Cardiac muscle cell (in vitro differentiated cells and primary cell): Measurements from ENCODE around the gene TFIP11. TPM values are rescaled to one million over a fixed set of nuclear protein-coding genes. Genes with fewer than 3 reads are reported as not detected.

Source experiments
- DNase-seq, 2 donors: peaks; one replicate each; pipeline versions ENCODE4 v3.0.0 to v3.0.0-alpha.2; 2010 to 2017; ENCODE audit warnings: low read depth in 1 of 2, low spot score in 1 of 2
- H3K27ac ChIP-seq: fragments of 200-600 bp; sonication (generic); 2 replicates; pipeline ENCODE4 v1.5.1; 2016
- H3K27me3 ChIP-seq: fragments of 200-600 bp; sonication (generic); 2 replicates; pipeline ENCODE4 v1.6.0; 2016; ENCODE audit warnings: control low read depth
- H3K36me3 ChIP-seq: fragments of 200-600 bp; sonication (generic); 2 replicates; pipeline ENCODE4 v1.5.1; 2016; ENCODE audit warnings: control low read depth
- H3K4me1 ChIP-seq: fragments of 200-600 bp; sonication (generic); 2 replicates; pipeline ENCODE4 v1.8.1; 2017; ENCODE audit warnings: low read depth, mild to moderate bottlenecking, mixed run types
- H3K4me3 ChIP-seq: fragments of 200-600 bp; sonication (generic); 2 replicates; pipeline ENCODE4 v1.5.1; 2016; ENCODE audit warnings: mild to moderate bottlenecking
- H3K9me3 ChIP-seq: fragments of 200-600 bp; sonication (generic); 2 replicates; pipeline ENCODE4 v1.5.1; 2017; ENCODE audit warnings: low read depth, mild to moderate bottlenecking, control low read depth
- polyA plus RNA-seq: library from polyadenylated mRNA; unstranded; fragments of >200 nt; fragmentation: Nextera tagmentation; extraction: Ambion mirVana; gene quantifications from 2 replicates; pipeline ENCODE4 v1.2.1, GENCODE V29; 2016
- total RNA-seq: library from RNA; depleted of rRNA; stranded (reverse); fragments of >200 nt; gene quantifications from 2 replicates; pipeline ENCODE4 v1.2.3, GENCODE V29; 2016
- TF ChIP-seq, protein P1 (sequence below): IDR thresholded peaks from 2 replicates; pipeline ENCODE4 v1.5.1; 2012; ENCODE audit warnings: low read depth, mild to moderate bottlenecking, low read length

TFIP11 gene
- total and polyA plus RNA-seq, 2 experiments from 2014 or later, result 24.6 to 25.5 TPM

DNA sequence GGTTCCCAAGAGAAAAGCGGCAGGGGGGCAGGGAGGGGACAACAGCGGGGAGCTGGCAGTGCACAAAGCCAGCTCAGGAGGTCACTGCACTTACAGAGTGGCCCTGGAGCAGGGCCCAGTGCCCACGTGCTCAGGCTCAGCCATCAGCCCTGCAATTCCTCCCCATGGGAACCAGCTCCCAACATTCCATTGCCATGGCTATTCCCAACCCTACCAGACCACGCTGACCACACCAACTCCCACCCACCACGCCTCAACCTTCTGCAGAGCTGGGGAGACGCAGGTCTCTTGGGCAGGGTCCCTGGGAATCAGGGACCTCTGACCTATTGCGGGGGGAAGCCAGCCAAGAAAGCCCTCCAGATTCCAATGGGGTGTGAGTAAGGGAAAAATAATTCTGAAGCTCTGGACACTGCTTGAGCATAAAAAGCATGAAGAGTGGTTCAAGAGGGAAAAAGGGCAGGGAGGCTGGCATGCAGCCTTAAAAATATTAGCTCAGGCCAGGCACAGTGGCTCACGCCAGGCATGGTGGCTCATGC, 38.3 kb upstream of the TFIP11 start:
- Histone ChIP-seq H3K27ac (no peak overlapping the region), H3K4me1 (peaks cover 6% of the 10 kb centered on the region), H3K36me3 (no peaks in the 10 kb centered on the region), H3K9me3 (no peaks in the 10 kb centered on the region), H3K27me3 (no peaks in the 10 kb centered on the region), H3K4me3 (no peak overlapping the region)
- peak in 1 of 2 donors; percentile 83 for DNase-seq
- TF ChIP-seq, protein P1, sequence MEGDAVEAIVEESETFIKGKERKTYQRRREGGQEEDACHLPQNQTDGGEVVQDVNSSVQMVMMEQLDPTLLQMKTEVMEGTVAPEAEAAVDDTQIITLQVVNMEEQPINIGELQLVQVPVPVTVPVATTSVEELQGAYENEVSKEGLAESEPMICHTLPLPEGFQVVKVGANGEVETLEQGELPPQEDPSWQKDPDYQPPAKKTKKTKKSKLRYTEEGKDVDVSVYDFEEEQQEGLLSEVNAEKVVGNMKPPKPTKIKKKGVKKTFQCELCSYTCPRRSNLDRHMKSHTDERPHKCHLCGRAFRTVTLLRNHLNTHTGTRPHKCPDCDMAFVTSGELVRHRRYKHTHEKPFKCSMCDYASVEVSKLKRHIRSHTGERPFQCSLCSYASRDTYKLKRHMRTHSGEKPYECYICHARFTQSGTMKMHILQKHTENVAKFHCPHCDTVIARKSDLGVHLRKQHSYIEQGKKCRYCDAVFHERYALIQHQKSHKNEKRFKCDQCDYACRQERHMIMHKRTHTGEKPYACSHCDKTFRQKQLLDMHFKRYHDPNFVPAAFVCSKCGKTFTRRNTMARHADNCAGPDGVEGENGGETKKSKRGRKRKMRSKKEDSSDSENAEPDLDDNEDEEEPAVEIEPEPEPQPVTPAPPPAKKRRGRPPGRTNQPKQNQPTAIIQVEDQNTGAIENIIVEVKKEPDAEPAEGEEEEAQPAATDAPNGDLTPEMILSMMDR, result no peak

DNA sequence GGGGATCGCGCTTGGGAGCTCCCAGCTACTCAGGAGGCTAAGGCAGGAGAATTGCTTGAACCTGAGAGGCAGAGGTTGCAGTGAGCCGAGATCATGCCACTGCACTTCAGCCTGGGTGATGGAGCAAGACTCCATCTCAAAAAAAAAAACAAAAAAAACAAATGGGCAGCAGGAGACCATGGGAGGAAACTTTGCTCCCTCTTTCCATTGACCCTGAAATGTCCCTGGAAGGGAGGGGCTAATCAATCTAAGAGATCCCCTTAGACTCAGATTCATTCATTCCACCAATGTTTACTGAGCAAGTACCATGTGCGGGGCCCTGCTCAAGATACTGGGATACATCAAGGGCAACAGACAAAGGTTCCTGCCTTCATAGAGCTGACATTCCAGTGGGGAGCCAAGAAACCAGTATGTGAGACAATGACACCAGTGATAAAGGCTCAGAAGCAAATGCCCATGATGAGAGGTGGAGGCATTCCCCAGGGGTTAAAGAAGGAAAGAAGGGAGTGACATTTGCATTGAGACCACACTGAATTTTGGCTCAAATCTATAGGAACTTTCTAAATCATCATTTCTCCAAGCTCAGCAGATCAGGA, 37.7 kb upstream of the TFIP11 start:
- H3K4me1 ChIP-seq, result peaks cover 6% of the 10 kb centered on the region
- DNase-seq, result peak in 1 of 2 donors; percentile 13
- H3K9me3 ChIP-seq, result no peaks in the 10 kb centered on the region
- TF ChIP-seq, protein P1, result no peak
- H3K4me3 ChIP-seq, result no peak overlapping the region
- H3K36me3 ChIP-seq, result no peaks in the 10 kb centered on the region
- no peaks in the 10 kb centered on the region for H3K27me3 ChIP-seq
- no peak overlapping the region for H3K27ac ChIP-seq

DNA sequence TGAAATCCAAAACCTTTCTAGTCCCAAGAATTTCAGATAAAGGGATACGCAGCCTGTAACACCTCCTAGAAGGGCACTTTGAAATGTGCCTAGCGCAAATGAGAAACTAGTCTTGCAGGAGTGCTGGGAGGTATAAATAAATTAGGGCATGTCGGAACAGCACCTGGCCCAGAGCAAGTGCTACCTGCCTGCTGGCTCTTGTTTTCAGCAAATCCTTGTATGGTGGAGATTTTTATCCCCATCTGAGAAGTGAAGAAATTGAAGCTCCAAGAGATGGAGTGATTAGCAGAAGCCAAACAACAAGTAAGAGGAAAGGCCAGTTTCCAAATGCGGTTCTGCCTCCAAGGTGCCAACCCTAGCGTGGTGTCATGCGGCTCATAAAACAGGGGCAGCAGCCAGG, 36.7 kb upstream of the TFIP11 start:
- TF ChIP-seq, protein P1, result no peak
- H3K9me3 ChIP-seq, result no peaks in the 10 kb centered on the region
- no peak overlapping the region for H3K27ac ChIP-seq
- H3K4me3 ChIP-seq, result no peak overlapping the region
- no peaks in the 10 kb centered on the region for H3K27me3 ChIP-seq
- H3K4me1 ChIP-seq, result peaks cover 6% of the 10 kb centered on the region
- no peaks in the 10 kb centered on the region for H3K36me3 ChIP-seq
- no peak for DNase-seq

DNA sequence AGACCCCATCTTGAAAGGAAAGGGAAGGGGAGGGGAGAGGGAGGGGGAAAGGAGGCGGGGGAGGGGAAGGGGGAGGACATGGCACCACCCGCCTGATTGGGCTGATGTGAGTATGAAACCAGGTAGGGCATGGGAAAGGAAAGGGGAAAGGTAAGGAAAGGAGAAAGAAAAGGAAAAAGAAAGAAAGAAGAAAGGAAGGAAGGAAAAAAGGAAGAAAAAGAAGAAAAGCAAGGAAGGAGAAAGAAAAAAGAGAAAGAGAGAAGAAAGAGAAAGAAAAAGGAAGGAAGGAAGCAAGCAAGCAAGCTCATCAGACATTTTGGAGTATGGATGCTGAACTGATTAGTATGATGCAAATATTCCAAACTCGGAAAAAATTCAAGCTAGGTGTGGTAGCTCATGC, 36.0 kb upstream of the TFIP11 start:
- Histone ChIP-seq H3K4me1 (peaks cover 6% of the 10 kb centered on the region), H3K36me3 (no peaks in the 10 kb centered on the region), H3K4me3 (no peak overlapping the region), H3K27ac (no peak overlapping the region), H3K27me3 (no peaks in the 10 kb centered on the region), H3K9me3 (no peaks in the 10 kb centered on the region)
- TF ChIP-seq, protein P1, result no peak
- no peak for DNase-seq

DNA sequence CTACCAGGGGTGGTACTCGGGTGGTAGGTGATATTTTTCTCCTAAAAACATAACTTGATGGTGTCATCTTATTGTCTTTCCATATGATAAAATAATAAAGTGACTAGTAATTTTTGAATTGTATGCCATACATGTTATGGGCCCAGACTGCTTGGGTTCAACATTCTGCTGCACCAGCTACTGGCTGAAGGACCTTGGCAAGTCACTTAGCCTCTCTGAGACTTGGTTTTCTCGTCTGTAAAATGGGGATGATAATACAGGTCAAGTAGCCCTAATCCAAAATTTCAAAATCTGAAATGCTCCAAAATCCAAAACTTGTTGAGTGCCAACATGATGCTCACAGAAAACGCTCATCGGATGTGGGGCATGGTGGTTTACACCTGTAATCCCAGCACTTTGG, 35.6 kb upstream of the TFIP11 start:
- Histone ChIP-seq H3K9me3 (no peaks in the 10 kb centered on the region), H3K4me3 (no peak overlapping the region), H3K36me3 (no peaks in the 10 kb centered on the region), H3K27ac (no peak overlapping the region), H3K4me1 (peaks cover 6% of the 10 kb centered on the region), H3K27me3 (no peaks in the 10 kb centered on the region)
- TF ChIP-seq, protein P1, result no peak
- DNase-seq, result no peak

DNA sequence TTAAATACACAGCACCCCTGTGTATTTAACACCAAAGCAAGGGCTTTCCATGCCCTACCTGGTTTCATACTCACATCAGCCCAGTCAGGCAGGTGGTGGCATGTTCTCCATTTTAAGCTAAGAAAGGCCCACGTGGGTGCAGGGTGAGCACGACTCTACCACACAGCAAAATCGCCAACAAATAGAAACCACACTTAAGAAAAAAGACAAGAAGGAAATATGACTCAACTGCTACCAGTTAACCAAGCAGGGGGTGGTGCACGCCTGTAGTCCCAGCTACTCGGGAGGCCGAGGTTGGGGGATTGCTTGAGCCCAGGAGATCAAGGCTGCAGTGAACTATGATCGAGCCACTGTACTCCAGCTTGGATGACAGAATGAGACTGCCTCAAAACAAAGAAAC, 35.2 kb upstream of the TFIP11 start:
- Histone ChIP-seq H3K27me3 (no peaks in the 10 kb centered on the region), H3K36me3 (no peaks in the 10 kb centered on the region), H3K27ac (no peak overlapping the region), H3K4me1 (peaks cover 6% of the 10 kb centered on the region), H3K9me3 (no peaks in the 10 kb centered on the region), H3K4me3 (no peak overlapping the region)
- no peak for DNase-seq
- TF ChIP-seq, protein P1, result no peak
